ENCODE measurements around the gene TBC1D7.

TBC1D7 gene

DNA sequence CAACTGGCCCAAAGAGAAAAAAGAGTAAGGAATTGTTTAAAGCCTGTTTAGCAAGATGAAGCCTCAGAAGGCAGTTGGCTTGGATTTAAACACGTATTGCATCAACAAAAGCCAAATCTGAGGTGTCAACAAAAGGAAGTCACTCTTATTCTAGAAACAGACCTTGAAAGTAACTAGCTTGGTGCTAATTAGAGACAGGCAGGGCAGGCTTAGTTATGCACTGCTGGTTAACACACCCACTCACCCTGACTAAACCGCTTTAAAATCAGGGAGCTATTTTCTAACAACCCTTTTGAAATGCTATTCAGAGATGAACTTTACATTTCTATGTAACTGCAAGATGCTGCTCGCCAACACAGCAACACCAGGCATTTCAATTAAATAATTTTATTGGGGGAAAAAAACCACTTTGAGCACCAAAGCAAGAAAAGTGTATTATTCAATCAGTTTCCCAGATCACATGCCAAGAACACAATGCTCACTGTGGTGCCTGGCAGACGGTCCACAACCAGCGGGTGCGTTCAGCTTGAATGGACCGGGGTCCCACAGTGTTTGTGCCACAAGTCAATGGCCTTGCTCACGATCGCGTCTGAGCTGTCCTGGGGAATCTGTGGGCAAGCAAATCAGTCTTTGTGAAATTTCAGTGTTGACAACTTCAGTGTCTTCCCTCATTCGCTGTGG lies 23.6 kb downstream of the TBC1D7 start:
- Histone ChIP-seq H3K18ac (ENCODE audit: low read depth in 1 of 2, low read length in 2 of 2) (peak overlapping the region in 1 of 2 experiments; percentile 6), H3K4me2 (ENCODE audit: low read length, poor library complexity, severe bottlenecking) (no peak overlapping the region), H3K36me3 (ENCODE audit: control insufficient read depth in 1 of 2, insufficient read depth in 2 of 2, low read depth in 1 of 2, low read length in 2 of 2) (peaks cover 24 to 60% of the 10 kb centered on the region in 2 experiments), H3K27ac (ENCODE audit: low read length, poor library complexity, severe bottlenecking) (no peak overlapping the region), H3K23ac (ENCODE audit: low read length in 2 of 2) (no peak overlapping the region), H2BK15ac (ENCODE audit: low read depth, poor library complexity, severe bottlenecking) (no peak overlapping the region), H2BK12ac (ENCODE audit: low read length in 2 of 2) (no peak overlapping the region), H3K4me1 (ENCODE audit: control insufficient read depth, insufficient read depth, low read depth, low read length) (peaks cover 20% of the 10 kb centered on the region), H3K4me3 (ENCODE audit: insufficient read depth in 1 of 2, low read depth in 1 of 2, low read length in 2 of 2) (no peak overlapping the region), H4K8ac (ENCODE audit: low read length) (no peak overlapping the region), H3K79me1 (replicated peaks; ENCODE audit: low read length, poor library complexity, severe bottlenecking) (peaks cover 22% of the 10 kb centered on the region), H3K27me3 (ENCODE audit: control insufficient read depth in 1 of 2, insufficient read depth in 1 of 2, low read length in 2 of 2) (no peaks in the 10 kb centered on the region), H4K91ac (ENCODE audit: low read length) (no peak overlapping the region), H2AK5ac (ENCODE audit: low read length, severe bottlenecking) (peak overlapping the region; percentile 16), H3K14ac (ENCODE audit: low read length in 2 of 2) (no peak overlapping the region), H2AFZ (ENCODE audit: low read depth, low read length) (no peak overlapping the region), H2BK5ac (ENCODE audit: low read depth, low read length, poor library complexity, severe bottlenecking) (no peak overlapping the region), H3K9me3 (ENCODE audit: control insufficient read depth, low read length) (no peaks in the 10 kb centered on the region), H2BK120ac (ENCODE audit: low read depth, low read length) (peak overlapping the region; percentile 23), H3K9ac (ENCODE audit: low read length) (no peak overlapping the region), H3K4ac (ENCODE audit: low read depth in 1 of 2, low read length in 2 of 2) (peak overlapping the region in 1 of 2 experiments; percentile 9)
- WGBS: 98% methylated on average over 11 of the region's 11 CpGs
- no peak for DNase-seq

DNA sequence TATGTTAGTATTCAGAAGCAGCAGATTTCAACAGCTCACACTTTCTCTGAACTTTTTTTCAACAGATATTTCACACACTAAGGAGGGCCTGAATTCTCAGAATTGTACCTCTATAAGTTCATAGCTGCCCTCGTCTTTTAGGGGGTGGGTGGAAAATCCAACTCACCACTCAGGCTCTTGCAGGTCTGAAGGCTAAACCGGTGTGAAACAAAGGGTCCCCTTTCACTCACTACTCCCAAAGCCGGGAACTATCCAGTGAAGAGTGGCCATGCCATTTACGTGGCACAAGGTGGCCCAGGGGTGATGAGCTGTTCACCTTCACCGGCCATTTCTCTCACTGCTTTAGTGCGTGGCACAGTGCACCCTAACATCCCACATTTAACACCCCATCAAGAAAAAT lies 24.2 kb downstream of the TBC1D7 start:
- no peaks in the 10 kb centered on the region for H3K27me3 ChIP-seq (ENCODE audit: control insufficient read depth in 1 of 2, insufficient read depth in 1 of 2, low read length in 2 of 2)
- H4K91ac ChIP-seq (ENCODE audit: low read length): peak overlapping the region; percentile 77
- peak overlapping the region; percentile 54 for H2BK120ac ChIP-seq (ENCODE audit: low read depth, low read length)
- H3K23ac ChIP-seq (ENCODE audit: low read length in 2 of 2): no peak overlapping the region
- peak overlapping the region; percentile 4 to 86 for H2BK12ac ChIP-seq (ENCODE audit: low read length in 2 of 2)
- H3K9ac ChIP-seq (ENCODE audit: low read length): peak overlapping the region; percentile 79
- no peak overlapping the region for H2BK5ac ChIP-seq (ENCODE audit: low read depth, low read length, poor library complexity, severe bottlenecking)
- WGBS: 91% methylated on average over 6 of the region's 6 CpGs
- H2AFZ ChIP-seq (ENCODE audit: low read depth, low read length): no peak overlapping the region
- peak overlapping the region; percentile 62 for H3K27ac ChIP-seq (ENCODE audit: low read length, poor library complexity, severe bottlenecking)
- H3K36me3 ChIP-seq (ENCODE audit: control insufficient read depth in 1 of 2, insufficient read depth in 2 of 2, low read depth in 1 of 2, low read length in 2 of 2): peaks cover 30 to 58% of the 10 kb centered on the region in 2 experiments
- DNase-seq: peak; percentile 41
- H2BK15ac ChIP-seq (ENCODE audit: low read depth, poor library complexity, severe bottlenecking): no peak overlapping the region
- no peaks in the 10 kb centered on the region for H3K9me3 ChIP-seq (ENCODE audit: control insufficient read depth, low read length)
- peak overlapping the region; percentile 52 for H4K8ac ChIP-seq (ENCODE audit: low read length)
- peak overlapping the region; percentile 25 to 88 for H3K18ac ChIP-seq (ENCODE audit: low read depth in 1 of 2, low read length in 2 of 2)
- H3K4me1 ChIP-seq (ENCODE audit: control insufficient read depth, insufficient read depth, low read depth, low read length): peaks cover 20% of the 10 kb centered on the region
- peak overlapping the region; percentile 75 for H2AK5ac ChIP-seq (ENCODE audit: low read length, severe bottlenecking)
- no peak overlapping the region for H3K14ac ChIP-seq (ENCODE audit: low read length in 2 of 2)
- no peak overlapping the region for H3K4me3 ChIP-seq (ENCODE audit: insufficient read depth in 1 of 2, low read depth in 1 of 2, low read length in 2 of 2)
- H3K4ac ChIP-seq (ENCODE audit: low read depth in 1 of 2, low read length in 2 of 2): peak overlapping the region; percentile 66 to 74
- H3K4me2 ChIP-seq (ENCODE audit: low read length, poor library complexity, severe bottlenecking): no peak overlapping the region
- H3K79me1 ChIP-seq (replicated peaks; ENCODE audit: low read length, poor library complexity, severe bottlenecking): peaks cover 26% of the 10 kb centered on the region

DNA sequence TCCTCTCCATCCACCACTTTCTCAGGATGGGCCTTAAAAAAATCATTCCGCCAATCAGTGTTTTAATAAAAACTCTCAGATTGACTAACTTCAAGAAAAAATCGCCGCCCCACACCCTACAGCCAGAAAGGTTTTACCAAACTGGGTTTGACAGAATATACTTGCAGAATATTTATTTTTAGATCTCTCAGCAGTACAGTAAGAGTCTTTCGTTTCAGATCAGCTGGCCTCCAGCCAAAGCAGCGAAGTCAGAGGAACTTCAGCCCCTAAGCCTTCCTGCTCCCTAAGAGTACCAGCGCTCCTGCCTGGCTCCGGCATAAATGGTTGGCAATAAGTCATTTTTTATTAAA lies 24.7 kb downstream of the TBC1D7 start:
- no peak overlapping the region for H2AFZ ChIP-seq (ENCODE audit: low read depth, low read length)
- no peak overlapping the region for H3K4me2 ChIP-seq (ENCODE audit: low read length, poor library complexity, severe bottlenecking)
- peak overlapping the region in 1 of 2 experiments; percentile 1 for H3K4me3 ChIP-seq (ENCODE audit: insufficient read depth in 1 of 2, low read depth in 1 of 2, low read length in 2 of 2)
- no peak overlapping the region for H3K23ac ChIP-seq (ENCODE audit: low read length in 2 of 2)
- H3K9me3 ChIP-seq (ENCODE audit: control insufficient read depth, low read length): no peaks in the 10 kb centered on the region
- peak overlapping the region; percentile 79 for H3K9ac ChIP-seq (ENCODE audit: low read length)
- peaks cover 28% of the 10 kb centered on the region for H3K79me1 ChIP-seq (replicated peaks; ENCODE audit: low read length, poor library complexity, severe bottlenecking)
- 86% methylated on average over 5 of the region's 7 CpGs for WGBS
- H2BK12ac ChIP-seq (ENCODE audit: low read length in 2 of 2): no peak overlapping the region
- H3K36me3 ChIP-seq (ENCODE audit: control insufficient read depth in 1 of 2, insufficient read depth in 2 of 2, low read depth in 1 of 2, low read length in 2 of 2): peaks cover 34 to 55% of the 10 kb centered on the region in 2 experiments
- H4K91ac ChIP-seq (ENCODE audit: low read length): no peak overlapping the region
- H3K18ac ChIP-seq (ENCODE audit: low read depth in 1 of 2, low read length in 2 of 2): peak overlapping the region; percentile 25 to 72
- peak; percentile 87 for DNase-seq
- no peak overlapping the region for H2BK5ac ChIP-seq (ENCODE audit: low read depth, low read length, poor library complexity, severe bottlenecking)
- no peak overlapping the region for H2BK15ac ChIP-seq (ENCODE audit: low read depth, poor library complexity, severe bottlenecking)
- H3K27me3 ChIP-seq (ENCODE audit: control insufficient read depth in 1 of 2, insufficient read depth in 1 of 2, low read length in 2 of 2): no peaks in the 10 kb centered on the region
- H3K14ac ChIP-seq (ENCODE audit: low read length in 2 of 2): no peak overlapping the region
- no peak overlapping the region for H3K4ac ChIP-seq (ENCODE audit: low read depth in 1 of 2, low read length in 2 of 2)
- H3K4me1 ChIP-seq (ENCODE audit: control insufficient read depth, insufficient read depth, low read depth, low read length): peaks cover 21% of the 10 kb centered on the region
- H4K8ac ChIP-seq (ENCODE audit: low read length): peak overlapping the region; percentile 82
- H2AK5ac ChIP-seq (ENCODE audit: low read length, severe bottlenecking): peak overlapping the region; percentile 50
- peak overlapping the region; percentile 22 for H3K27ac ChIP-seq (ENCODE audit: low read length, poor library complexity, severe bottlenecking)
- peak overlapping the region; percentile 22 for H2BK120ac ChIP-seq (ENCODE audit: low read depth, low read length)

DNA sequence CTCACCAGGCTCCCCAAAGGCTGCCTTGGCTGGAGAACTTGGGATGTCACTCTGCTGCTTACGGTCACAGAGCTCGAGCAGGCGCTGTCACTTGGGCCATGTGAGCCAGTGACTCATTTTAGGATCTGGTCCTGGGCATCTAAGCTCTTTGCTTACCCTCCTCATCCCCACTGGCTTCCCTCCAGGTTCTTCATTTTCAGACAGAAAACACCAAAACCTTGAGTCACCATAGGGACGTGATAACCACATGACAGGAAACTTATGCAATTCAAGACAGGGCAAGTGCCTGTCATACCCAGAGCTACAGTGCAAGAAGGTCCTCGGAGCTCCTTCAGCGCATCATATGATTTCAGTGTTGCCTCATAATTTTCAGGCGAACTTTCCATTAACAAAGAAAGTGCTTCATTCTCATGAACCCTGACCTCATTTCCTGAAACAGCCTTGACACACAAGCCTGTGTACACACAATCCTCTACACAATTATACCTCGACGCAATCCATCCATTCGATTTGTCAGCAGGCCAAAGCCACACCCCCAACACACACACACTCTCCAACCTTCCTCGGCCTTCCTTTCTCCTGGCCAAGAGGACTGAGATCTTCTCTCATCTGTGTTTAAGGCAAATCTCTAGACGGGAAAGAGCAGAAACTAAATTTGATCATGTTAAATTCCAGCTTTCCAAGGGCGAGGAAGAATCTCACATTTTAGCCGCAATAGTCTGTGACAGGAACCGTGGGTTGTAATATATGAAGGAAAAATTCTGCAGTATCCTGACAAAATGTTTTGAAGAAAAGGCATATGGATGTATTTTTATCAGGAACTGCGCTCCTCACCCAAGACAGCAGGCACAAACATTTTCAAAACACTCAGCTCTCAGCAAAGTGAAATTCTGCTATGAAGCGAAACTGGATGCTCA lies 25.3 kb downstream of the TBC1D7 start:
- Histone ChIP-seq H2BK5ac (ENCODE audit: low read depth, low read length, poor library complexity, severe bottlenecking) (no peak overlapping the region), H4K8ac (ENCODE audit: low read length) (peak overlapping the region; percentile 82), H3K27me3 (ENCODE audit: control insufficient read depth in 1 of 2, insufficient read depth in 1 of 2, low read length in 2 of 2) (no peaks in the 10 kb centered on the region), H2BK15ac (ENCODE audit: low read depth, poor library complexity, severe bottlenecking) (no peak overlapping the region), H3K4me3 (ENCODE audit: insufficient read depth in 1 of 2, low read depth in 1 of 2, low read length in 2 of 2) (peak overlapping the region in 1 of 2 experiments; percentile 1), H3K36me3 (ENCODE audit: control insufficient read depth in 1 of 2, insufficient read depth in 2 of 2, low read depth in 1 of 2, low read length in 2 of 2) (peaks cover 36 to 53% of the 10 kb centered on the region in 2 experiments), H3K27ac (ENCODE audit: low read length, poor library complexity, severe bottlenecking) (peak overlapping the region; percentile 22), H3K14ac (ENCODE audit: low read length in 2 of 2) (no peak overlapping the region), H3K18ac (ENCODE audit: low read depth in 1 of 2, low read length in 2 of 2) (peak overlapping the region; percentile 41 to 72), H3K4ac (ENCODE audit: low read depth in 1 of 2, low read length in 2 of 2) (peak overlapping the region; percentile 16 to 82), H2AFZ (ENCODE audit: low read depth, low read length) (no peak overlapping the region), H3K79me1 (replicated peaks; ENCODE audit: low read length, poor library complexity, severe bottlenecking) (peaks cover 28% of the 10 kb centered on the region), H4K91ac (ENCODE audit: low read length) (peak overlapping the region; percentile 23), H2AK5ac (ENCODE audit: low read length, severe bottlenecking) (peak overlapping the region; percentile 50), H2BK12ac (ENCODE audit: low read length in 2 of 2) (peak overlapping the region; percentile 20 to 76), H3K4me2 (ENCODE audit: low read length, poor library complexity, severe bottlenecking) (no peak overlapping the region), H3K9me3 (ENCODE audit: control insufficient read depth, low read length) (no peaks in the 10 kb centered on the region), H2BK120ac (ENCODE audit: low read depth, low read length) (peak overlapping the region; percentile 22), H3K23ac (ENCODE audit: low read length in 2 of 2) (no peak overlapping the region), H3K4me1 (ENCODE audit: control insufficient read depth, insufficient read depth, low read depth, low read length) (peaks cover 19% of the 10 kb centered on the region), H3K9ac (ENCODE audit: low read length) (peak overlapping the region; percentile 79)
- DNase-seq: peak; percentile 100
- 50% methylated on average over 17 of the region's 17 CpGs for WGBS
